ENCODE measurements around the gene FRMD4A.
"Not testable (repeated sequence)": the region's sequence is repeated elsewhere in the genome, so short reads cannot be mapped to it uniquely, and the experiment has no call there.

The FRMD4A gene

DNA sequence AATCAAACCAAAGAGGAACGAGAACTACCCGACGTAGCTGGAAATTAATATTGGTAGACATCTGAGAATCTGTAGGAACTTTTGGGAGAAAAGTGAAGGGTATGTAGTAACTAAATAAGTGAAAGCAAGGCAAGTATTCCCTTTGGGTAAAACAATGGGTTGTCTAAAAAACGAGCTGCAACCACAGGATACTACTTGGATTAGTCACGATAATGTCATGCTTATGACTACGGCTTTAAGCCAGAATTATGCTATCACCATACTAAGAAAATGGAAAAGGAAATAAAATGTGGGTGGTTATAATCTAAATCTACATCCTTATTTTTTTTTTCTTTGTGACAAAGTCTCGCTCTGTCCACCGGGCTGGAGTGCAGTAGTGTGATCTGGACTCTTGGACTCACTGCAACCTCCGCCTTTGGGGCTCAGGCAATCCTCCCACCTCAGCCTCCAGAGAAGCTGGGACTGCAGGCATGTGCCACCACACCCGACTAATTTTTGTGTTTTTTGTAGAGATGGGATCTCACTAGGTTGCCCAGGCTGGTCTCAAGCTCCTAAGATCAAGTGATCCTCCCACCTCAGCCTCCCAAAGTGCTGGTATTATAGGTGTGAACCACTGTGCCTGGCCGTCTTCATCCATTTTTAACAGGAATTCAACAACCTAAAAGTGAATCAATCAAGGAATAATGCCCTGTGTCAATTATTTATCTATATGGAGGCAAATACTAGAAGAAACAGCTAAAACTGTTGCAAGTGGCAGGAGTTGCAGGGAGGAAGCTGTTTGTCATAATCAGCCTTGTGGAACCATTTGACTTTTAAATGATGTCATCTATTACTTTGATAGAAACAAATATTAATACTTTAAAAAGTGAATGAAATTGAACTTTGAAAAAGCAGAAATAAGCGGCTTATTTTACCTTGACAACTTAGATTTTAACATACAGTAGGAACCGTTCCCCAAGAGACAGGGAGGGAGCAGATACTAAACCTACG, 554.6 kb downstream of the FRMD4A start:
- Histone ChIP-seq H3K36me3 (ENCODE audit: control insufficient read depth, insufficient read depth, low read length) (no peaks in the 10 kb centered on the region), H3K9ac (ENCODE audit: low read length) (no peak overlapping the region), H3K27ac (ENCODE audit: low read depth, low read length) (no peak overlapping the region), H3K27me3 (ENCODE audit: control insufficient read depth, insufficient read depth, low read length) (no peaks in the 10 kb centered on the region), H3K4me1 (ENCODE audit: control insufficient read depth, insufficient read depth, low read length) (no peaks in the 10 kb centered on the region), H3K4me3 (ENCODE audit: low read length) (no peak overlapping the region)

DNA sequence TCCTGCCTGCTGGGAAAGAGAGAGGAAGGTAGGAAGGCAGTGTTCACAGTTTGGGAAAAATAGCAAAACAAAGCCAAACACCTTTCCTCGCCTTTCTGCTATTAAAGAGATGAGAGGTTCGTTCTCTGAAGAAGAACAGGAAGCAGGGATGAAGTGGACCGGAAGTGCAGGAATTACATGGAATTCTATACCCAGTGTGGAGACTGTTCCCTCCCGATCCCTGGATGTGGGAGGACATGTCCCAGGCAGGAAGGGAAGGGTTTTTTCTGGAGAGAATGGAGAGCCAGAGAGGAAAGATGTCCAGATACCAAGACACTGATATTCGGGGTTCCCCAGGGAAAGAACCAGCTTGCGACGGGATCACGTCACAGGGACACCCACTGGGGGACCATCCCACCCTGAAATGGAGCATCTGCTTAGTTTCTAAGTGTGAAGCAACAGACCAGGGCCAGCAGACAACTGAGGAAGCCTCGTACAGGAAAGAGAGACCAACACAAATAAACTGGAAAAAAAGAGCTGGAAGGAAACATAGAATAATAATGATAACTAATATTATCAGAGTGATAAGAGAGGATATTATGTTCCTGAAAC, 556.3 kb downstream of the FRMD4A start:
- no peaks in the 10 kb centered on the region for H3K27me3 ChIP-seq (ENCODE audit: control insufficient read depth, insufficient read depth, low read length)
- H3K27ac ChIP-seq (ENCODE audit: low read depth, low read length), result no peak overlapping the region
- no peak overlapping the region for H3K4me3 ChIP-seq (ENCODE audit: low read length)
- H3K9ac ChIP-seq (ENCODE audit: low read length), result no peak overlapping the region
- H3K36me3 ChIP-seq (ENCODE audit: control insufficient read depth, insufficient read depth, low read length), result no peaks in the 10 kb centered on the region
- no peaks in the 10 kb centered on the region for H3K4me1 ChIP-seq (ENCODE audit: control insufficient read depth, insufficient read depth, low read length)

DNA sequence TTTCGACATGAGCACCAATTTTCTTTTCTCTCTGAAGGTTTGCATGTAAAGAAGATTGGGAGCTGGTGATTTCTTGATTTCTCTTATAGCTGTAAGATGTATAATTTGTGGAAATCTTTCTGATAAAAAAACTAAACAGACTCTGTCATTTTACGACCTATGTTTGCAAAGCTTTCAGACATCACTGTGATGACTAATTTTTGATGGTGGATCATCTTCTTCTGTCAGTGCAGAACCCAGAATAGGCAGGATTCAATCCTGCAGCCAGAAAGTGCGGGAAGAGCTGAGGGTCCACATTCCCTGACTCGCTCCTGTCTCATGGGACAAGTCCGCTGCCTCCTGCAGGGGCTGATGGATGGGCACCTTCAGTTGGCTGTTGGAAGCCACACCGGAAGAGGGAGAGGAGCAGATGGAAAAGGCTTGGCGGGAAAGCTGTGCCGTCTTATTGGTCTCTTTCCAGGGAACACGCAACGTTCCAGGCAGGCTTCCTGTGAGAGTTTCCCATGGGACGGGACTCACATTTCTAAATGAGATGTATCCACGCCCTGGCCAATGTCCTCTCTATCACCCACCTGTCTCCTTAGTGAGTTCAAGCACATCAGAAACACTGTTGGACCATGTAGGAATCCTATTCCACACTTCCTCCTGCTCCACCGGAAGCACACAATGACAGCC, 557.1 kb downstream of the FRMD4A start:
- no peak overlapping the region for H3K27ac ChIP-seq (ENCODE audit: low read depth, low read length)
- H3K9ac ChIP-seq (ENCODE audit: low read length), result no peak overlapping the region
- no peaks in the 10 kb centered on the region for H3K36me3 ChIP-seq (ENCODE audit: control insufficient read depth, insufficient read depth, low read length)
- no peak overlapping the region for H3K4me3 ChIP-seq (ENCODE audit: low read length)
- H3K27me3 ChIP-seq (ENCODE audit: control insufficient read depth, insufficient read depth, low read length), result no peaks in the 10 kb centered on the region
- H3K4me1 ChIP-seq (ENCODE audit: control insufficient read depth, insufficient read depth, low read length), result no peaks in the 10 kb centered on the region

DNA sequence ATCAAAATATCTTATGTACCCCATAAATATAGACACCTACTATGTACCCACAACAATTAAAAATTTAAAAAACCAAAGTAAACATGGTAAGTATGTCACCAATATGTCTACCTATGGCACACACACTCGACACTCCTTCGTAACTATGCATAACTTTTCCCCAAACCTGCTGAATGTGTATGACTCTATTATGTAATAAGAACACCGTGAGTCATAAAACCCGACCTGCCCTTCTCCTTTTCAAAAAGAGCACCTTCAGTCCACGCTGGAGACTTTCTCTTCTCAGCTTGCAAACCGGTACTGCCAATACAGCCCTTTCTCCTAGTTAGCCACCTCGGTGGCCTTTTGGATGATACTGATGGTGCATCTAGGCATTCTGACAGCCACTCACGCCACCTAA, 557.7 kb downstream of the FRMD4A start:
- H3K27ac ChIP-seq (ENCODE audit: low read depth, low read length), result no peak overlapping the region
- no peaks in the 10 kb centered on the region for H3K27me3 ChIP-seq (ENCODE audit: control insufficient read depth, insufficient read depth, low read length)
- H3K4me3 ChIP-seq (ENCODE audit: low read length), result no peak overlapping the region
- no peaks in the 10 kb centered on the region for H3K4me1 ChIP-seq (ENCODE audit: control insufficient read depth, insufficient read depth, low read length)
- no peak overlapping the region for H3K9ac ChIP-seq (ENCODE audit: low read length)
- H3K36me3 ChIP-seq (ENCODE audit: control insufficient read depth, insufficient read depth, low read length), result no peaks in the 10 kb centered on the region

DNA sequence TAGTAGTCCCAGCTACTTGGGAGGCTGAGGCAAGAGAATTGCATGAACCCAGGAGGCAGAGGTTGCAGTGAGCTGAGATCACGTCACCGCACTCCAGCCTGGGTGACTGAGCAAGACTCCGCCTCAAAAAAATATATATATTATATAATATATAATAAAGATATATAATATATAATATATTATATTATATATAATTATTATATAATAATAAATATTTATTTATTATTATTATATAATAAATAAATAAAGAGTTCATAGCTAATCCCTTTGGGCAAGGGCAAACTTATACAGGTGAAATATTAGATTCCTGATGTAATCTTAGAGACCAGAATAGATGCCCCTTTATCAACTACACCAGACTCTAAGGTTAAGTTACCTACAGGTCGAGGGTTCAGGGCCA, 558.7 kb downstream of the FRMD4A start:
- H3K9ac ChIP-seq (ENCODE audit: low read length), result no peak overlapping the region
- H3K36me3 ChIP-seq (ENCODE audit: control insufficient read depth, insufficient read depth, low read length), result no peaks in the 10 kb centered on the region
- no peak overlapping the region for H3K4me3 ChIP-seq (ENCODE audit: low read length)
- no peaks in the 10 kb centered on the region for H3K27me3 ChIP-seq (ENCODE audit: control insufficient read depth, insufficient read depth, low read length)
- no peaks in the 10 kb centered on the region for H3K4me1 ChIP-seq (ENCODE audit: control insufficient read depth, insufficient read depth, low read length)
- no peak overlapping the region for H3K27ac ChIP-seq (ENCODE audit: low read depth, low read length)

GRCh38 chr10:13770760-13771493, 559.8 kb downstream of the FRMD4A start:
- Histone ChIP-seq H3K27ac (ENCODE audit: low read depth, low read length) (no peak overlapping the region), H3K36me3 (ENCODE audit: control insufficient read depth, insufficient read depth, low read length) (no peaks in the 10 kb centered on the region), H3K4me1 (ENCODE audit: control insufficient read depth, insufficient read depth, low read length) (no peaks in the 10 kb centered on the region), H3K4me3 (ENCODE audit: low read length) (no peak overlapping the region), H3K27me3 (ENCODE audit: control insufficient read depth, insufficient read depth, low read length) (no peaks in the 10 kb centered on the region), H3K9ac (ENCODE audit: low read length) (no peak overlapping the region)

- Histone ChIP-seq H3K9ac (ENCODE audit: low read length) (no peak overlapping the region), H3K27ac (ENCODE audit: low read depth, low read length) (no peak overlapping the region), H3K4me1 (ENCODE audit: control insufficient read depth, insufficient read depth, low read length) (no peaks in the 10 kb centered on the region), H3K36me3 (ENCODE audit: control insufficient read depth, insufficient read depth, low read length) (no peaks in the 10 kb centered on the region), H3K4me3 (ENCODE audit: low read length) (no peak overlapping the region), H3K27me3 (ENCODE audit: control insufficient read depth, insufficient read depth, low read length) (no peaks in the 10 kb centered on the region)
Observed at GRCh38 chr10:13769946-13770345, 560.8 kb downstream of the FRMD4A start.

GRCh38 chr10:13767676-13768178, 563.0 kb downstream of the FRMD4A start:
- H3K27ac ChIP-seq (ENCODE audit: low read depth, low read length), result no peak overlapping the region
- no peak overlapping the region for H3K9ac ChIP-seq (ENCODE audit: low read length)
- no peaks in the 10 kb centered on the region for H3K4me1 ChIP-seq (ENCODE audit: control insufficient read depth, insufficient read depth, low read length)
- H3K36me3 ChIP-seq (ENCODE audit: control insufficient read depth, insufficient read depth, low read length), result no peaks in the 10 kb centered on the region
- H3K27me3 ChIP-seq (ENCODE audit: control insufficient read depth, insufficient read depth, low read length), result no peaks in the 10 kb centered on the region
- no peak overlapping the region for H3K4me3 ChIP-seq (ENCODE audit: low read length)

- not testable (repeated sequence) for H3K27ac ChIP-seq (ENCODE audit: low read depth, low read length); H3K36me3 ChIP-seq (ENCODE audit: control insufficient read depth, insufficient read depth, low read length); H3K4me1 ChIP-seq (ENCODE audit: control insufficient read depth, insufficient read depth, low read length); H3K27me3 ChIP-seq (ENCODE audit: control insufficient read depth, insufficient read depth, low read length); H3K9ac ChIP-seq (ENCODE audit: low read length); H3K4me3 ChIP-seq (ENCODE audit: low read length)
Observed at GRCh38 chr10:13767148-13767547, 563.6 kb downstream of the FRMD4A start.

- no peaks in the 10 kb centered on the region for H3K36me3 ChIP-seq (ENCODE audit: control insufficient read depth, insufficient read depth, low read length)
- H3K27ac ChIP-seq (ENCODE audit: low read depth, low read length), result no peak overlapping the region
- no peak overlapping the region for H3K9ac ChIP-seq (ENCODE audit: low read length)
- H3K4me1 ChIP-seq (ENCODE audit: control insufficient read depth, insufficient read depth, low read length), result no peaks in the 10 kb centered on the region
- H3K27me3 ChIP-seq (ENCODE audit: control insufficient read depth, insufficient read depth, low read length), result no peaks in the 10 kb centered on the region
- H3K4me3 ChIP-seq (ENCODE audit: low read length), result no peak overlapping the region
Observed at GRCh38 chr10:13765641-13766341, 564.9 kb downstream of the FRMD4A start.

- H3K27ac ChIP-seq (ENCODE audit: low read depth, low read length), result no peak overlapping the region
Observed at GRCh38 chr10:13761490-13762091, 569.1 kb downstream of the FRMD4A start.

More at GRCh38 chr10:13761490-13762091, 569.1 kb downstream of the FRMD4A start:
- Histone ChIP-seq H3K9ac (ENCODE audit: low read length) (no peak overlapping the region), H3K4me1 (ENCODE audit: control insufficient read depth, insufficient read depth, low read length) (no peaks in the 10 kb centered on the region), H3K27me3 (ENCODE audit: control insufficient read depth, insufficient read depth, low read length) (no peaks in the 10 kb centered on the region), H3K36me3 (ENCODE audit: control insufficient read depth, insufficient read depth, low read length) (no peaks in the 10 kb centered on the region), H3K4me3 (ENCODE audit: low read length) (no peak overlapping the region)
